ENCODE results near the gene XRCC5.

XRCC5 gene

DNA sequence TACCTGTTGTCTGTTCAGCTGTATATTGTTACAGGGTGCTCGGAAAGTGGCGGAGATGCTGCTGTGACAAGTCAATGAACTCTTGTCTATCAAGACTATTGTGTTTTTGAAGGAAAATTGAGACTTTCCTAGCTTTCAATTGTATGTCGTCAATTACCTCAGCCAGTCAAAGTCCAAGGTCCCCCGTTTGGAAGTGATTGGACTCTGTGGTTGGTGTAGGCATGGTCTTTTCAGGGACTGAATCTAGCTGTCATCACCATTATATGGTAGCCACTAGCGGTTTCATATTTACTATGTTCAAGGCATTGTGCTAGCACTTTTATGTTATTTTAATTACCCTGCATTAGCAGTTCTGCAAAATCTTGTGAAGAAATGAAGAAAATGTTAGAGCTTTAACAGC, 54.9 kb downstream of the XRCC5 start:
- no peak for TF ChIP-seq TAF1 (IDR thresholded peaks at IDR 0.05; ENCODE audit: borderline replicate concordance, low read depth, low read length)
- no peak for TF ChIP-seq POLR2AphosphoS5 (IDR thresholded peaks at IDR 0.05; ENCODE audit: low read depth, low read length)
- TF ChIP-seq POLR2A (IDR thresholded peaks at IDR 0.05; ENCODE audit: low read depth, low read length): no peak
- no peak for FAIRE-seq

DNA sequence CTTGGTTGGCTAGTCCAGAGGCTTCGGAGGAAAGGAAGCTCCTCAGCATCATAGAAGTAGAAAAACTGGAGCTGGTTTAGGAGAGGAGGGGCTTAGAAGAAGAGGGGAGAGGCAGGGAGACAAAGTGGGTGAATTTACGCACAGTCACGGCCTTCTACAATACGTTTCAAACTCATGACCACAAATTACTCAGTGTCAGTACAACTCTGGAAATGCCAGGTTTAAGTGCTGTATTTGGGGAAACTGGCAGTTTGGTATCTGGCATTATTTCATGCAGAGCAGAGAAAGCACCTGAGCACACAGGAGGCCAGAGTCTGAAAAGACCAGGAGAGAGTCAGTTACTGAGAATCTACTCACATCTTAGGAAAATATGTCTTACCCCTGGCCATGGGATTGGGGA, 55.4 kb downstream of the XRCC5 start:
- TF ChIP-seq TAF1 (IDR thresholded peaks at IDR 0.05; ENCODE audit: borderline replicate concordance, low read depth, low read length) (no peak), POLR2A (IDR thresholded peaks at IDR 0.05; ENCODE audit: low read depth, low read length) (no peak), POLR2AphosphoS5 (IDR thresholded peaks at IDR 0.05; ENCODE audit: low read depth, low read length) (no peak)
- DNase-seq (ENCODE audit: insufficient read length) (no peak), FAIRE-seq (no peak)

More for the DNA sequence above, 54.9 kb downstream of the XRCC5 start:
- DNase-seq (ENCODE audit: insufficient read length): no peak

DNA sequence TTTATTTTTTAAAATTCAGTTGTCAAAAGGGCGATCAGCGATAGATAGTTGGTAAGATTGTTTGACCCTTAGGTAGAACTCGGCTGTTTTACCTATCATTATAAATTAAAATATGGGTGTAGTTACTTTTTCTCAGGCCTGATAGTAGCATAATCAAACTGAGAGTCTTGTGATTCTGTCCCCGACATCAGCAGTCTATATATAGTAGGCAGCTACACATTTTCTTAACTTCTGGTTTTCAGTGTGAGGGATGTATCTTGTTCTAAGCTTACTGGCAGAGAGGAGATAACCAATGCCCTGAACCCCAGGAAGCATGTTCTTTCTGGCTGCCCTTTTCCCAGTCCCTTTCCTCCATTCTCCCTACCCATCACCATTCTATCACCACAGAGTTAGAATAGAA, 56.6 kb downstream of the XRCC5 start:
- no peak for FAIRE-seq
- no peak for DNase-seq (ENCODE audit: insufficient read length)
- TF ChIP-seq TAF1 (IDR thresholded peaks at IDR 0.05; ENCODE audit: borderline replicate concordance, low read depth, low read length) (no peak), POLR2A (IDR thresholded peaks at IDR 0.05; ENCODE audit: low read depth, low read length) (no peak)

DNA sequence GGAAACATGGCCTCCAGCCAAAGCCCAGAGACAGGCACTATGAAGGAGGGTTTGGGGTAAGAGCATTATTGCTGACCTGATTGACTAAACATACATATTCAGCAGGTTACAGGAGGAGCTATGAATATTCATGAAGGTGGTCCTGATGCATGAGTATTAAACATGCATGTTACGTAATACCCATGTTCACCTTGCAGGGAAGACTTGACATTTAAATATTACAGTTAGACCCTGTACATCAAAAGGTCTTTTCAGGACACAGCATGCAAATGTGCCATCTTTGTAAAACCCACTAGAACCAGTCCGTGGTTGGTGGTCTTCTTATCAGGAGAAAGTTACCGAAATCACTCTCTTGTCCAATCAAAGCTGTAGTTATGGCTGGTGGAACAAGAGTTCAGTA, 59.9 kb downstream of the XRCC5 start:
- FAIRE-seq: peak; percentile 78
- DNase-seq (ENCODE audit: insufficient read length): no peak

DNA sequence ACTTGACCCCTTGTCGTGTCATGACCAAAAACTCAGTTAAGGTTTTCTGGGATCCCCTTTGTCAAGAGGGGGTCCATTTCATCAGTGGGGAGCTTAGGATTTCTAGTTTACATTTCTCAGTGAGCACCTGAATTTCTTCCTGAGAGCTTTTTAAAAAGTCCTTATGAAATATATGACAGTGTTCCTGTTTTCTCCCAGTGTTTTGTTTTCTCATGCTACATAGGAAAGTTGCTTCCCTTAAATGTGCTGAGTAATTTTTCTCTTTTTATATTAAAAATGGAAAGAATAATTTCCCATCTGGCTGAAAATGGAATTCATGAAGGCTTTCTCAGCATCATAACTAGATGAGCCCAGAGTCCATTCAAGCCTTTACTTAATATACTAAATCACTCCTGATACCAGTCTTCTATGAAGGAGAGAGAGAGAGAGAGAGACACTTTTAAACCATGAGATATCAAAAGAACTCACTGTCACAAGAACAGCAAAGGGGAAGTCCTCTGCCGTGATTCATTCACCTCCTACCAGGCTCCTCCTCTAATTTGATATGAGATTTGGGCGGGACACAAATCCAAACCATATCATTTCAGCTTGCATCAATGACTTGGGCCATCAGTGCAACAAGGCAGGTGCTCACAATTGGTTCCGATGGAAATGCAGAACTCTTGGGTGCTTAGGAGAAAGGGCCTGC, 61.1 kb downstream of the XRCC5 start:
- no peak for TF ChIP-seq POLR2A (IDR thresholded peaks at IDR 0.05; ENCODE audit: low read depth, low read length)
- no peak for TF ChIP-seq POLR2AphosphoS5 (IDR thresholded peaks at IDR 0.05; ENCODE audit: low read depth, low read length)
- TF ChIP-seq TAF1 (IDR thresholded peaks at IDR 0.05; ENCODE audit: borderline replicate concordance, low read depth, low read length): no peak
- DNase-seq (ENCODE audit: insufficient read length) (no peak), FAIRE-seq (no peak)

More for the DNA sequence above, 59.9 kb downstream of the XRCC5 start:
- TF ChIP-seq TAF1 (IDR thresholded peaks at IDR 0.05; ENCODE audit: borderline replicate concordance, low read depth, low read length) (no peak), POLR2AphosphoS5 (IDR thresholded peaks at IDR 0.05; ENCODE audit: low read depth, low read length) (no peak), POLR2A (IDR thresholded peaks at IDR 0.05; ENCODE audit: low read depth, low read length) (no peak)

DNA sequence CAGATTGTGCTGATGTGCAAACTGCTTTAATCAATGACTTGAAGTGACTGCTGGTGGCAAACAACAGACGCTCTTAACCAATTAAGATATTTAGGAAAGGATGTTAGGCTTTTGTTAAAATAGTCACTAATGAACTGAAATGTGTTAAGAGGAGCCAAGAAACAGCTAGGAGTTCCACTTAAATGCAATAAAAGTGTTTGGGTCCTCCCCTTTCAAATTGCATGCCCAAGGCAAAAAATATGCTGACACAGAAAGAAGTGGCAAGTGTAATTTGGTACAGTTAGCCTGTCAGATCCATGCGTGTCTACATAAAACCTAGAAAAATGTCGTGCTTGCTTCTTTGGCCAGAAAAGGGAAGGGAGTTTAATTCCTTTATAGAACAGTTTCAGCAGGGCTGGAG, 61.9 kb downstream of the XRCC5 start:
- no peak for TF ChIP-seq TAF1 (IDR thresholded peaks at IDR 0.05; ENCODE audit: borderline replicate concordance, low read depth, low read length)
- TF ChIP-seq POLR2A (IDR thresholded peaks at IDR 0.05; ENCODE audit: low read depth, low read length): no peak
- TF ChIP-seq POLR2AphosphoS5 (IDR thresholded peaks at IDR 0.05; ENCODE audit: low read depth, low read length): no peak
- FAIRE-seq: no peak
- no peak for DNase-seq (ENCODE audit: insufficient read length)

DNA sequence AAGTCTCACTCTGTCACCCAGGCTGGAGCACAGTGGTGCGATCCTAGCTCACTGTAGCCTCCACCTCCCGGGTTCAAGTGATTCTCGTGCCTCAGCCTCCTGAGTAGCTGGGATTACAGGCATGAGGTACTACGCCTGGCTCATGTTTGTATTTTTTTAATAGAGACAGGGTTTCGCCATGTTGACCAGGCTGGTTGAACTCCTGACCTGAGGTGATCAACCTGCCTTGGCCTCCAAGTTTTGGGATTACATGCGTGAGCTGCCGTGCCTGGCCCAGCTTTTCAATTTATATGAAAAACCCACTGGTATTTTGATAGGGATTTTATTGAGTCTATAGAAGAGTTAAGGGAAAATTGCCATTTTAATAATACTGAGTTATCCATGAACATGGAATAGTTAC, 63.3 kb downstream of the XRCC5 start:
- FAIRE-seq (no peak), DNase-seq (ENCODE audit: insufficient read length) (no peak)
- no peak for TF ChIP-seq POLR2AphosphoS5 (IDR thresholded peaks at IDR 0.05; ENCODE audit: low read depth, low read length)
- no peak for TF ChIP-seq POLR2A (IDR thresholded peaks at IDR 0.05; ENCODE audit: low read depth, low read length)
- TF ChIP-seq TAF1 (IDR thresholded peaks at IDR 0.05; ENCODE audit: borderline replicate concordance, low read depth, low read length): no peak

DNA sequence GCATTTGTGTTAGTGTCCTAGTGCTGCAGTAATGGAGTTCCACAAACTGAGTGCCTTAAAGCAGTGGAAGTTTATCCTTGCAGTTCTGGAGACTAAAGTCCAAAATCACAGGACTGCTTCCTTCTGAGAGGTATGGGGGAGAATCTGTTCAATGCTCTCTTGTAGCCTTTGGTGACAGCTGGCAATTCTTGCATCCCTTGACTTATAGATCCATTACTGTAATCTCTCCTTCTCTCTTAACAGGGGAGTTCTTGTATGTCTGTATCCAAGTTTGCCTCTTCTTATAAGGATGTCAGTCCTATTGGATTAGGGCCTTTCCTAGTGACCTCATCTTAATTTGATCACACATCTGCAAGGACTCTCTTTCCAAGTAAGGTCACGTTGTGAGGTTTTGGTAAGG, 69.9 kb downstream of the XRCC5 start:
- TF ChIP-seq POLR2A (IDR thresholded peaks at IDR 0.05; ENCODE audit: low read depth, low read length): no peak
- no peak for TF ChIP-seq TAF1 (IDR thresholded peaks at IDR 0.05; ENCODE audit: borderline replicate concordance, low read depth, low read length)
- no peak for TF ChIP-seq POLR2AphosphoS5 (IDR thresholded peaks at IDR 0.05; ENCODE audit: low read depth, low read length)
- FAIRE-seq (no peak), DNase-seq (ENCODE audit: insufficient read length) (no peak)

DNA sequence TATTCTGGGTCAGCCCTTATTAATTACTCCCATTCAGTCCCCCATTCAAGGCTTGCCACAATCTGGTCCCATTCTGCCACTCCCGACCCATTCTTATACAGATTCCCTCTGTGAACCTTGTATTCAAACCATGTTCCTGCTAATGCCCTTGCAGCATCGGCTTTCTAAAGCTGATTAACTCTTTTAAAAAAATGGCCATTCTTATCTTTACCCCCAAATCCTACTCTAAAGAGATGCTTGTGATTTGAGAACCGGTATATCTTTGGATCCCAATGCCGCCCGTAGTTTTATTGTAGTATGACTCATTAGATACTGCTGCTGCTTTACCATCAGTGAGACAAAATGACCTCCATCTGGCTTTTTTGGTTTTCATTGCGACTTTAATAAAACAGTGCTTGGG, 72.2 kb downstream of the XRCC5 start:
- FAIRE-seq (no peak), DNase-seq (ENCODE audit: insufficient read length) (no peak)
- TF ChIP-seq POLR2A (IDR thresholded peaks at IDR 0.05; ENCODE audit: low read depth, low read length) (no peak), TAF1 (IDR thresholded peaks at IDR 0.05; ENCODE audit: borderline replicate concordance, low read depth, low read length) (no peak), POLR2AphosphoS5 (IDR thresholded peaks at IDR 0.05; ENCODE audit: low read depth, low read length) (no peak)

DNA sequence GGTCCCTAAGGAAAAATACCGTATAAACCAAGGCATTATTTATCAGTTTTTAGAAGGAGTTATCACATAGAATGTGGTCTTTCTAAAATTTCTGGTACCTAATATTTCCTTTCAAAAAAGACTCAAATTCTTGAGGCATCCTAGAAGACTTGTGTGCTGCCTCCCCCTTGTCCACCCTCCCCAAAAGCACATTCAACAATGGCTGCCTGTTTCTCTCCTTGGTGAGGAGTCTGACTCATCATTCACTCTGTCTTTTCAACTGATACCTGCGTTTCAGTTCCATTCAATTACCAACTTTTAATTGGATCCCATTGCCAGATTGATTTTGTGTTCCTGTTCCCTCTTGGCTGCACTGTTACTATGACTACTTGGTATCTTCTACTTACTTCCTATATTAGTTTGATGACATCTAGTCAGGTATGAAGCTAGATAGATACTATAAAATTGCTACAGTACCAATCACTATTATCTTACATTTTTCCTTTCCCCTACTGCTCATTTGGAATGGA, 72.9 kb downstream of the XRCC5 start:
- DNase-seq (ENCODE audit: insufficient read length) (no peak), FAIRE-seq (no peak)
- no peak for TF ChIP-seq POLR2A (IDR thresholded peaks at IDR 0.05; ENCODE audit: low read depth, low read length)
- no peak for TF ChIP-seq POLR2AphosphoS5 (IDR thresholded peaks at IDR 0.05; ENCODE audit: low read depth, low read length)
- TF ChIP-seq TAF1 (IDR thresholded peaks at IDR 0.05; ENCODE audit: borderline replicate concordance, low read depth, low read length): no peak

DNA sequence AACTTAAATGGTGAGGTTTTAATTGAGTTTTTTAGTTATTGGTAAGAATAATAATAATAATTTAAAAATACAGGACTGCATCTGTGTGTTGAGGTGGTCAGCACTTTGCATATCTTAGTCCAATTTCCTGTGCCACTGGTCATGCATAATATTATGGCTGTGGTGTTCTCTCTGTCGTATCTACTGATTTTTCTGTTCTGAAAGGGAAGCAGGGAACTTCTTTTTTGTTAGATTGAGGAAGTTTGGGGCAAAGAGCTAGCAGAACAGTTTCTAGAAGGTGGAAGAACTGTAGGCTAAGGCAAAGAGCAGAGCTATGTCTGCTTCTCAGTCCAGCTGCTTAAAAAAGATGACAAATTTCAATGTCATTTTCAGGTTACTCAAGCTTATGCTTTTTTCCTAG, 74.3 kb downstream of the XRCC5 start:
- no peak for DNase-seq (ENCODE audit: insufficient read length)
- TF ChIP-seq POLR2A (IDR thresholded peaks at IDR 0.05; ENCODE audit: low read depth, low read length) (no peak), POLR2AphosphoS5 (IDR thresholded peaks at IDR 0.05; ENCODE audit: low read depth, low read length) (no peak), TAF1 (IDR thresholded peaks at IDR 0.05; ENCODE audit: borderline replicate concordance, low read depth, low read length) (no peak)
- FAIRE-seq: no peak

DNA sequence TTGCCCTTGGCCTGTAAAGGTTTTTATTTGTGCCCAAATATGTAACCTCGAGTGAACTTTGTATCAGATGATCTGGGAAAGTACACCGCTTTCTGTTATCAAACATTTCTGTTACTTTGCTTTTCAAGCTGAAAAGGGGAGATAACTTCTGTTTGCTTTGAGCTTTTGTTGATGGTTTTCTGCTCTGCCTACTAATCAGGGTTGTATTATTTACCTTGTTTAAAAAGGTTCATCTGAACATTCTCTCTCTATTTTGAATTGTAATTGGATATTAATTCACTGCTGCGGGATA, 79.4 kb downstream of the XRCC5 start:
- peak; percentile 33 for FAIRE-seq
- DNase-seq (ENCODE audit: insufficient read length): no peak
- TF ChIP-seq POLR2AphosphoS5 (IDR thresholded peaks at IDR 0.05; ENCODE audit: low read depth, low read length) (no peak), POLR2A (IDR thresholded peaks at IDR 0.05; ENCODE audit: low read depth, low read length) (no peak), TAF1 (IDR thresholded peaks at IDR 0.05; ENCODE audit: borderline replicate concordance, low read depth, low read length) (no peak)

Data from GM12892 (cell line).